PC-9 (cell line): ENCODE results near the gene LAMA5.

Source experiments
- EZH2 ChIP-seq: fragments of 200-600 bp; sonication (generic); IDR thresholded peaks from 2 replicates; pipeline ENCODE4 v1.8.0; 2017; ENCODE audit warnings: antibody characterized with exemption, low read depth
- TF ChIP-seq, protein P1 (sequence below): fragments of 200-600 bp; sonication (generic); conservative IDR thresholded peaks from 2 replicates; pipeline ENCODE4 v1.6.1; 2017; ENCODE audit warnings: mixed run types, antibody characterized with exemption, mild to moderate bottlenecking, moderate library complexity

DNA sequence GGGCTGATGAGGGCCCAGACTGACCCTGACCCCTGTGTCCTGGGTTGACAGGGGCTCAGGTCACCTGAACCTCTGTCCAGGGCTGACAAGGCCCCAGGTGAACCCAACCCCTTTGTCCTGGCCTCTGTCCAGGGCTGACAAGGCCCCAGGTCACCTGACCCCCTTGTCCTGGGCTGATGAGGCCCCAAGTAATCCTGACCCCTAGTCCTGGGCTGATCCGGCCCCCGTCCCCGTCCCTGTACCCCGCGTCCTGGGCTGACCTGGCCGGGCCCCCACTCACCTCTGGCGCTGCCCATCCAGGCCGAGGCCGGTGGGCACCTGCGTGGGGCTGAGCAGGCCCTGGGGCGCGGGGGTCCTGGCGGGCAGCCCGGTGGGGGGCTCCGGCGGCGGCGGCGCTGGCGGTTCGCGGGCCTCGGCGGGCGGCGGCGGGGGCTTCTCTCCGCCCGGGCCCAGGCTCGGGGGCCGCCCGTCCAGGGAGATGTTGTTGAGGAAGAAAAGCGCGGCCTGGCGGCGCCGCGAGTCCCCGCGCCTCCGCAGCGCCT lies 39.6 kb upstream of the LAMA5 start:
- TF ChIP-seq, protein P1, sequence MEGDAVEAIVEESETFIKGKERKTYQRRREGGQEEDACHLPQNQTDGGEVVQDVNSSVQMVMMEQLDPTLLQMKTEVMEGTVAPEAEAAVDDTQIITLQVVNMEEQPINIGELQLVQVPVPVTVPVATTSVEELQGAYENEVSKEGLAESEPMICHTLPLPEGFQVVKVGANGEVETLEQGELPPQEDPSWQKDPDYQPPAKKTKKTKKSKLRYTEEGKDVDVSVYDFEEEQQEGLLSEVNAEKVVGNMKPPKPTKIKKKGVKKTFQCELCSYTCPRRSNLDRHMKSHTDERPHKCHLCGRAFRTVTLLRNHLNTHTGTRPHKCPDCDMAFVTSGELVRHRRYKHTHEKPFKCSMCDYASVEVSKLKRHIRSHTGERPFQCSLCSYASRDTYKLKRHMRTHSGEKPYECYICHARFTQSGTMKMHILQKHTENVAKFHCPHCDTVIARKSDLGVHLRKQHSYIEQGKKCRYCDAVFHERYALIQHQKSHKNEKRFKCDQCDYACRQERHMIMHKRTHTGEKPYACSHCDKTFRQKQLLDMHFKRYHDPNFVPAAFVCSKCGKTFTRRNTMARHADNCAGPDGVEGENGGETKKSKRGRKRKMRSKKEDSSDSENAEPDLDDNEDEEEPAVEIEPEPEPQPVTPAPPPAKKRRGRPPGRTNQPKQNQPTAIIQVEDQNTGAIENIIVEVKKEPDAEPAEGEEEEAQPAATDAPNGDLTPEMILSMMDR = no peak
- no peak for TF ChIP-seq EZH2
